HUES64 (cell line): ENCODE data around the gene CNTFR.
"Not testable (repeated sequence)": the region's sequence is repeated elsewhere in the genome, so short reads cannot be mapped to it uniquely, and the experiment has no call there.

Experiments used
- H3K27ac ChIP-seq: 2 replicates; pipeline ENCODE4 v1.7.0; 2013; ENCODE audit warnings: low read depth, low read length, inconsistent platforms
- H3K27me3 ChIP-seq: 2 replicates; pipeline ENCODE4 v1.6.1; 2013; ENCODE audit warnings: mild to moderate bottlenecking, low read length; ENCODE audit not compliant: insufficient read depth
- H3K36me3 ChIP-seq: 2 replicates; pipeline ENCODE4 v1.6.1; 2013; ENCODE audit warnings: mild to moderate bottlenecking, low read length; ENCODE audit not compliant: insufficient read depth
- H3K4me1 ChIP-seq: 2 replicates; pipeline ENCODE4 v1.6.1; 2013; ENCODE audit warnings: mild to moderate bottlenecking, low read length, moderate library complexity; ENCODE audit not compliant: insufficient read depth
- H3K4me3 ChIP-seq: 2 replicates; pipeline ENCODE4 v1.5.1; 2013; ENCODE audit warnings: mild to moderate bottlenecking, low read length, moderate library complexity
- H3K9ac ChIP-seq: 2 replicates; pipeline ENCODE4 v1.6.1; 2013; ENCODE audit warnings: mild to moderate bottlenecking, low read depth, low read length
- H3K9me3 ChIP-seq: 2 replicates; pipeline ENCODE4 v1.6.1; 2013; ENCODE audit warnings: low read depth, low read length; ENCODE audit not compliant: insufficient read depth
- whole genome bisulfite sequencing: fragments of 150-250, 120-280 bp; methylation state at CpG from one replicate; pipeline ENCODE4 v1.1.7; 2013; ENCODE audit warnings: missing lambda C conversion rate; 5-methylcytosine and 5-hydroxymethylcytosine counted together

The CNTFR gene

GRCh38 chr9:34536685-34537084, 52.8 kb downstream of the CNTFR start:
- WGBS = 68% methylated on average over 7 of the region's 7 CpGs
- H3K36me3 ChIP-seq = no peaks in the 10 kb centered on the region
- no peak overlapping the region for H3K27ac ChIP-seq
- no peak overlapping the region for H3K9ac ChIP-seq
- no peak overlapping the region for H3K4me3 ChIP-seq
- H3K9me3 ChIP-seq = peaks cover 12% of the 10 kb centered on the region
- no peaks in the 10 kb centered on the region for H3K4me1 ChIP-seq
- no peaks in the 10 kb centered on the region for H3K27me3 ChIP-seq

GRCh38 chr9:34532041-34532440, 57.5 kb downstream of the CNTFR start:
- not testable (repeated sequence) for H3K4me1 ChIP-seq, H3K27me3 ChIP-seq, H3K4me3 ChIP-seq, H3K9ac ChIP-seq, H3K27ac ChIP-seq, H3K36me3 ChIP-seq
- H3K9me3 ChIP-seq = peaks cover 12% of the 10 kb centered on the region
- 77% methylated on average over 8 of the region's 8 CpGs for WGBS

- Histone ChIP-seq H3K4me1 (peaks cover 4% of the 10 kb centered on the region), H3K4me3 (no peak overlapping the region), H3K9ac (no peak overlapping the region), H3K9me3 (no peaks in the 10 kb centered on the region), H3K27me3 (peaks cover 37% of the 10 kb centered on the region), H3K36me3 (no peaks in the 10 kb centered on the region), H3K27ac (no peak overlapping the region)
- 69% methylated on average over 2 of the region's 2 CpGs for WGBS
Observed at GRCh38 chr9:34526026-34526425, 63.5 kb downstream of the CNTFR start.

- peaks cover 41% of the 10 kb centered on the region for H3K27me3 ChIP-seq
- peaks cover 4% of the 10 kb centered on the region for H3K4me1 ChIP-seq
- H3K27ac ChIP-seq = no peak overlapping the region
- no peak overlapping the region for H3K4me3 ChIP-seq
- WGBS = 92% methylated on average over 3 of the region's 3 CpGs
- no peak overlapping the region for H3K9ac ChIP-seq
- H3K9me3 ChIP-seq = no peaks in the 10 kb centered on the region
- no peaks in the 10 kb centered on the region for H3K36me3 ChIP-seq
Observed at GRCh38 chr9:34524349-34524748, 65.2 kb downstream of the CNTFR start.

GRCh38 chr9:34522971-34523797, 66.3 kb downstream of the CNTFR start, which contains the start of gene ENHO:
Gene ENHO, minus strand, starts transcription at chr9:34522990. Its CDS starts 1,295 bp downstream, at chr9:34521695.
- Histone ChIP-seq H3K9me3 (no peaks in the 10 kb centered on the region), H3K4me3 (peak within 1 kb of the TSS; percentile 55), H3K4me1 (peaks cover 4% of the 10 kb centered on the region), H3K36me3 (no peaks in the 10 kb centered on the region), H3K9ac (peak within 1 kb of the TSS; percentile 50), H3K27ac (no peak within 1 kb of the TSS), H3K27me3 (peaks cover 41% of the 10 kb centered on the region)
- 5% methylated on average over 63 of the region's 63 CpGs for WGBS

- Histone ChIP-seq H3K27me3 (peaks cover 41% of the 10 kb centered on the region), H3K36me3 (no peaks in the 10 kb centered on the region), H3K27ac (no peak overlapping the region), H3K9ac (peak overlapping the region; percentile 18), H3K4me1 (peaks cover 4% of the 10 kb centered on the region), H3K4me3 (peak overlapping the region; percentile 53), H3K9me3 (no peaks in the 10 kb centered on the region)
- 17% methylated on average over 31 of the region's 31 CpGs for WGBS
Observed at GRCh38 chr9:34522091-34522887, 67.2 kb downstream of the CNTFR start.

GRCh38 chr9:34521406-34522045, 68.0 kb downstream of the CNTFR start:
- H3K4me1 ChIP-seq = peaks cover 4% of the 10 kb centered on the region
- H3K27ac ChIP-seq = no peak overlapping the region
- no peaks in the 10 kb centered on the region for H3K36me3 ChIP-seq
- WGBS = 95% methylated on average over 11 of the region's 11 CpGs
- no peak overlapping the region for H3K9ac ChIP-seq
- H3K9me3 ChIP-seq = no peaks in the 10 kb centered on the region
- H3K27me3 ChIP-seq = peaks cover 41% of the 10 kb centered on the region
- no peak overlapping the region; the same call in 1 of the 2 replicates for H3K4me3 ChIP-seq

GRCh38 chr9:34520505-34521385, 68.8 kb downstream of the CNTFR start:
- Histone ChIP-seq H3K36me3 (no peaks in the 10 kb centered on the region), H3K27me3 (peaks cover 40% of the 10 kb centered on the region), H3K9me3 (no peaks in the 10 kb centered on the region), H3K4me1 (peaks cover 4% of the 10 kb centered on the region), H3K9ac (no peak overlapping the region), H3K4me3 (no peak overlapping the region), H3K27ac (no peak overlapping the region)
- WGBS = 92% methylated on average over 6 of the region's 6 CpGs

- peaks cover 34% of the 10 kb centered on the region for H3K27me3 ChIP-seq
- no peak overlapping the region for H3K9ac ChIP-seq
- 90% methylated on average over 6 of the region's 6 CpGs for WGBS
- no peak overlapping the region for H3K4me3 ChIP-seq
- peaks cover 4% of the 10 kb centered on the region for H3K4me1 ChIP-seq
- no peaks in the 10 kb centered on the region for H3K36me3 ChIP-seq
- H3K27ac ChIP-seq = no peak overlapping the region
- no peaks in the 10 kb centered on the region for H3K9me3 ChIP-seq
Observed at GRCh38 chr9:34520096-34520495, 69.4 kb downstream of the CNTFR start.

GRCh38 chr9:34519321-34520020, 70.1 kb downstream of the CNTFR start:
- H3K9me3 ChIP-seq = no peaks in the 10 kb centered on the region
- 69% methylated on average over 2 of the region's 2 CpGs for WGBS
- H3K27ac ChIP-seq = no peak overlapping the region
- H3K4me1 ChIP-seq = peaks cover 4% of the 10 kb centered on the region
- no peak overlapping the region for H3K9ac ChIP-seq
- H3K36me3 ChIP-seq = no peaks in the 10 kb centered on the region
- no peak overlapping the region for H3K4me3 ChIP-seq
- peaks cover 28% of the 10 kb centered on the region for H3K27me3 ChIP-seq
